GM19238 (cell line): ENCODE results near the gene ST8SIA3.
A peak's percentile ranks its signal among the peaks of the same experiment; 100 is the strongest.

Experiments
- DNase-seq: peaks from one replicate; pipeline ENCODE4 v3.0.0; 2011; ENCODE audit warnings: low spot score; ENCODE audit not compliant: insufficient read length

ST8SIA3 gene, protein sequence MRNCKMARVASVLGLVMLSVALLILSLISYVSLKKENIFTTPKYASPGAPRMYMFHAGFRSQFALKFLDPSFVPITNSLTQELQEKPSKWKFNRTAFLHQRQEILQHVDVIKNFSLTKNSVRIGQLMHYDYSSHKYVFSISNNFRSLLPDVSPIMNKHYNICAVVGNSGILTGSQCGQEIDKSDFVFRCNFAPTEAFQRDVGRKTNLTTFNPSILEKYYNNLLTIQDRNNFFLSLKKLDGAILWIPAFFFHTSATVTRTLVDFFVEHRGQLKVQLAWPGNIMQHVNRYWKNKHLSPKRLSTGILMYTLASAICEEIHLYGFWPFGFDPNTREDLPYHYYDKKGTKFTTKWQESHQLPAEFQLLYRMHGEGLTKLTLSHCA

DNA sequence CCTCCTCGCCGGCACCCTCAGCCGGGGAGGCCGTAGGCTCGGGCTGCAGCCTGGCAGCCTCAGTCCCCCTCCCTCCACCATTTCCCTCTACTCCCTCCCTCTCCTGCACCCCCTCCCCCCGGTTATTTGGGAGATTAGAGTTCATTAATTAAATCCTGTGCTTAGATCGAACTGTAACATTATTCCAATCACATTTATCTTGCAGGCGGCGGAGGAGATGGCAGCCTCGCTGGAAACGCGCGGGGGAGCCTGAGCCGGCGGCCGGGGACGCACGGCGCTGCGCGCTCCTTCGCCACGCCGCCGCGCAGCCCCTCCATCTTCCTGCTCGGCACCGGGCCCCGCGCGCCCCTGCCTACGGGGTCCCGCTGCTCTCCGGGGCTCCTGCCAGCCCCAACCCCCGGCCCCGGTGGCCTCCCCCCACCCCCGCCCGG lies at the start of gene ST8SIA3:
ST8SIA3 (plus strand) TSS at position 287 of the 431 bp plus-strand sequence. CDS start 290 bp downstream, outside the sequence.
- DNase-seq, result no peak

DNA sequence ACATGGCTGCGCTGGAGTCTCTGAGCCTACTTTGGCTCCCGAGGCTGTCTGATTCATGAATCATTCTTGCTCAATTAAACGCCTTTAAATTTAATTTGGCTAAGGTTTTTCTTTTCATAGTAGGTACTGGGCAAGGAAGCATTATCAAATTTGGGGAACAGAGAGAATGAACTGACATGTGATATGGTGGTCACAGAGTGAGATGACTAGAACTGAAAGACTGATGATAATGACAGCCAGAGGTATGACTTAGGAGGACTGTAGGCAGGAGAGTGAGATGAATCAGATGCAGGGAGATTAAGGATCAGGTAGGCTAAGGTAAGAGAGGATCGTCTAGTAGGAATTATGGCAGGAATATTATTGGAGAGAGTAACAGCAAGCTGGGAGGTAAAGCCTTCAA lies 40.9 kb upstream of the ST8SIA3 start:
- no peak for DNase-seq

DNA sequence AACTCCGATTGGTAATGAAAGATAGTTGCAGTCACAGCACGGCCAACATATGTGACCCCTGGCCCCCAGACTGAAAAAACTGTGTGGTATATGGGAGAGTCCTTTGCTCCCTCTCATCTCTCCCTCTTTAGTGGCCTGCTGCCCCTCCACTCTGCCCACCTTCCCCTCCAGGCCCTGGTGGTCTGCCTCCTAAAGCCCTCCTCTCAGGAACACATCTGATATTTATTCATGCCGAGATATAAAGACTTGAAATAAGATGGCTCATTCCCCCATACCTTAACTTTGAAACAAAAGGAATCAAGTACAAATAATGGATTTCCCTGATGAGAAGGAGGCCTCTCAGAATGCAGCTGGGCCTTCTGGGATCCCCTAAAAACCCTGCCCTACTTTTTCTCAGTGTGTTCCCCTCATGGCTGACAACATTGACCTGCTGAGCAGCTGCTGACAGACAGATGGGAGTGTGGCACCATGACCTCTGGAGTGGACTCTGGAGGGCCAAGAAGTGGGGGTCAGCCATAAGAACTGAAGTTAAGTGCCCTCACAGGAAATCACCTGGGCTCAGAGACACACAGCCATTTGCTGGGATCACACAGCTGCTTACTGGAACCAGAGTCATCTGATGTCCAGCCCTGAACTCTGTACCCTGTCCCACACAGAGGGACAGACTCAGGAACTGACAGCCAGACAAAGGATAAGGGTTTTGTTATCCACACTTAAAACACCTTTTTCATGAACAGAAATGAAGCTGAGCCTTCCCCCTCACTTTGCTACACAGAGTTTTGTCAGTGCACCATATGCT lies 39.8 kb upstream of the ST8SIA3 start:
- no peak for DNase-seq

DNA sequence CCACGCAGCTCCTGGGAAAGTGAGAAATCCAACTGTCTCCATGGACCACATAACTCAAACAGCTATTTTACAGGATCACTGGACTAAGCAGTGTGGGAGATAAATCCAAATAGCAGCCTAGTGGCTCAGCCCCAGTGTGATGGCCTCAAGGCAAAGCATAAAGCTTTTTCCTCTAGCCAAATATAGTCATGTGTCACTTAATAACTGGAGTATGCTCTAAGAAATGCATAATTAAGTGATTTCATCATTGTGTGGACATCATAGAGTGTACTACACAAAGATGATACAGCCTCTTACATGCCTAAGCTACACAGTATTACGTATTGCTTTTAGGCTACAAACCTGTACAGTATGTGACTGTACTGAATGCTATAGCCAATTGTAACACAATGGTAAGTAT lies 31.8 kb upstream of the ST8SIA3 start:
- DNase-seq, result no peak

DNA sequence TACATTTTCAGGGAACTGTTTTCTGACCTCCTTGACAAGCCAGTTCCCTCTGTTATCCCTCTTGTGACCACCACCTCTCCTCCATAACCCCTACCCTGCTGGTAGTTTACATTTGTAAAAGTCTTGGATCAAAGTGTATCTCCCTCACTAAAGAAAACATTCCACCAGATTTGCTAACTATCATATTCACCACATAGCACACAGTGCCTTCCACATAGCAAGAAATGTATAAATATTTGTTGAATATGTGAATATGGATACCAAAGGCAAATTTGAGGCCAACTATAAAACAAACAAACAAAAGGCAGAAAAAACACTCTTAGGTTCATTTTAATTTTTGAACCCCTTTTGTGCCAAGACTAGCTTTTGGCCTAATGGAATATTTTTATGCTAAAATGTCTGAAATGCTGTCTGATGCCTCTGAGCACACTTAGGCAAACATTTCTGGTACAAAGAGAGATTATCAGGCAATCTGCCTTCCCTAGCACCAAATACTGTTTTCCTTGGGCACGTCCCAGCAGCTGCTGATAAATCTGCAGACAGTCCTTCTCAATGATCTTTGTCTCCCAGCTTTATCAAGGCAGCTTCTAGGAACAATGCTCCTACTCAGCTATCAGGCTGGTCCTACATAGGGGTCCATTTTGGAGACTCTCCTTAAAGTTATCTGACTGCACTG lies 26.7 kb upstream of the ST8SIA3 start:
- DNase-seq, result no peak

DNA sequence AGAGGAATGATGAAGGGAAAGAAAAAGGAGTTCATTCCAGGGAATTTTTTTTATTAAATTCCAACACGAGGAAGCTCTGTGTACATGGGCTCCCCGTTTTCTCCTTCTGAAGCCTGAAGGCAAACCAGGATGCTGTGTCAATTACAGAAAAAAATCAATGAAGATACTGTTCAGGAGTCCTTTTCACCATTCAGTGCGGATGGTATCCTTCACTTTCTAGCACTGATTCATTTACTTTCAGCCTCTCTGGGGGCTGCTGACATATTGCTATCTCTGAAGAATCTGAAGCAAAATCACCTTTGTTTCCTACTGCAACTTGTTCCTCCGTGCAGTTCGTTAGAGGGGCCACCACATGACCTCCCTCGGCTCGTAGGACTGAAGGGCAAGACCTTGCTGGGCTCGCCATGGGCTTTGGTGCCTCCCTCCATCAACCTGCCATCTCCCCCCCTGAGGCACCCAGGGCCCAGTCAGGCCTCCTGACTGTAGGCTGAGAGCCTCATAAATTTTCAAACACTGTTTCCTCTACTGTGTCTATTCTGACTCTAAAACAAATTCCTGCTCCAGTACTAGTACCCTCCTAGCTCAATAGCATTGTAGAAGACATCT lies 25.5 kb upstream of the ST8SIA3 start:
- no peak for DNase-seq

DNA sequence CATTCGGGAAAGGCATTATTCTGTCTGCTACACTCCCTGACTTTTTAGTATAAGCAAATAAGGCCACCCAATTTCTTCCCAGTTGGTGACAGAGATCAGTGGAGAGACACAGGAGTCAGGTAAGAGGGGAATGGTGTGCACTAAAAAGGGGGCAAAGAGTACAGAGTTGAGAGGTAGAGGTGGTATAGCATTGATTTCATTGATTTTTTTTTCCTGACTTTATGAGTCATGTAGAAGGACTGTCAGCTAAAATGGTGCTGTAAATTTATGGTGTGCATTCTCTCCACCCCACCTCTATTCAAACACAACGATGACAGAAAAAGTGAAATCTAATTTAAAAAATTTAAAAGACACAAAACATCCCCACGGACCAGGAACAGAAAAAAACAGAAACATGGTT lies 23.7 kb upstream of the ST8SIA3 start:
- DNase-seq, result no peak

DNA sequence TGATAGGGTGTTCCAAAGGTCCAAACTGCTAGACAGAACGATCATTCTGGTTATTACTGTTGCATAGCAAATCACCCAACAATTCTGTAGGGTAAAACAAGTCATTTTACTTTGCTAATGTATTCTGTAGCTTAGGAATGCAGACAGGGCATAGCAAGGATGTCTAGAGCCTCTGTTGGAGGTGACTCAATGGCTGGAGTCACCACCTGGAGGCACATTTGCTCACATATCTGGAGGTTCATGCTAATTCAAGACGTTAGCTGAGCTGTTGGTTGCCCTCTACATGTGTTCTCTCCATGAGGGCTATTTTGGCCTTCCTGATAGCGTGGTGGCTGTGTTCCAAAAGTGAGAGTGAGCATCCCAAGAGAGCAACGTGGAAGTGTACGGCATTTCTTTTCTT lies 22.5 kb upstream of the ST8SIA3 start:
- no peak for DNase-seq

DNA sequence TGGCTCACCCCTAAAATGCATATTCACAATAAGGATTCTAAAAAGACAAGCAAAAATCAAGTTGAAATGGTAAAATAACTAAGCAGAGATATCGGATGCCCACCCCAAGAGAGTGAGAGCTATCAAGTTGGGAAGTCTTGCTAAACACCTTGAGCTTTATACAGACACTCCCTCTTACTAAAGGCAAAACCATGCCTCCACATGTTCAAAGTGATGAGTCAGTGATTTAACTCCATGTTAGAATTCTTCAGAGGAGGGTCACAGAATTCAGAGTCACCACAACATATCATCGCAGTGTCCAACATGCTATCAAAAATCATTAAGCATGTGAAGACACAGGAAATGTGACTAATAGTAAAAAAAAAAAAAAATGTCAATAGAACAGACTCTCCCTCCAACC lies 20.6 kb upstream of the ST8SIA3 start:
- no peak for DNase-seq

DNA sequence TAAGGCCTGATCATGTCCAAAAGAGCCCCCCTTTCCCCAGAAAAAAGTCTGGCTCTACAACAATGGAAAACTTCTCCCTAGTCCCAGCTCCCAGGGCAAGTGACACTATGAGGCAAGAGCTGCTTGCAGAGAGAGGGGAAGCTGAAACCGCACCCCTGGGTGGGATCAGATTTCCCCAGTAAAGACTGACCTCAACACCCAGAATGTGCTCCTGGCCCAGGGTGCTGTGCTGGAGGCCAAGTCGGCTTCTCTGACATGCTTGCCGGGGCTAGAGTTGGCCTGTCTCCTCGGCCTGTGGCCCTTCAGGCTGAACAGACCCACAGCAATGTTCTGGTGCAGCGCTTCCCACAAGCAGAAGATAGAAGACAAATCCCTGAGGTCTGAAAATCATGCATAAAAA lies 18.4 kb upstream of the ST8SIA3 start:
- no peak for DNase-seq

DNA sequence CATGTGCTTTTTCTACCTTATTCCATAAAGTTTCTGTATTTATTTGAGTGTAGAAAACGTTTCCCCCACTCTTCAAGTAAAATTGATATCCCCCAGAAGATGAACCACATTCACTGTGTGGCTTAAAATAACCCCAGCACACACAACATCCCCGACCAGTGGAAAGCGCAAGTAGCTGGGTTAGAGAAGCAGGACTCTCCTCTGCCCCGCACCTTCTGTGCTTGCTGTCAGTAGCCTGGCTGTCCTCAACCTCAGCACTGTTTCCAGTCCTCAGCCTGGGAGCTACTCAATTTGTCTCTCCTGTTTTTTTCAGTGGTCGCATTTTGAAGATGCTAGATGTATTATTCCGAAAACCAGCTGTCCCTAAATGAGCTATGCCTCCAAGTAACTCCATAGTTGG lies 18.0 kb upstream of the ST8SIA3 start:
- DNase-seq, result no peak

DNA sequence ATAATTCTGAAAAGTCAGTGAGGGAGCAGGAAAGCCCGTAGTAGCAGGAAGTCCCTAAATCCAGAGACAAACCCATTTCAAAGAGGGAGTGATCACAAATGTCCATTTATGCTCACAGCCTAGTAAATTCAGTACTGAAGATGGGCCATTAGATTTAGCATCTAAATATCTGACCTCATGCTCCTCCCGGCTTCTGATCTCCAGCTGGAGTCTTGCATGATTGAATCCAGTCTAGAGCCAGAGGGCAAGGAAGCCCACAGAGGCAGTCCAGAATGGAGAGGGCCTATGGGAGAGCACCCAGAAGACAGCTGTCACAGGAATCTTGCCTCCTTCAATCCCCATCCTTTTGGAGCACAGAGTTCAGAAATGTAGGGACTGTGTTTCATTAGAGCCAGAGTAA lies 16.0 kb upstream of the ST8SIA3 start:
- DNase-seq, result no peak

DNA sequence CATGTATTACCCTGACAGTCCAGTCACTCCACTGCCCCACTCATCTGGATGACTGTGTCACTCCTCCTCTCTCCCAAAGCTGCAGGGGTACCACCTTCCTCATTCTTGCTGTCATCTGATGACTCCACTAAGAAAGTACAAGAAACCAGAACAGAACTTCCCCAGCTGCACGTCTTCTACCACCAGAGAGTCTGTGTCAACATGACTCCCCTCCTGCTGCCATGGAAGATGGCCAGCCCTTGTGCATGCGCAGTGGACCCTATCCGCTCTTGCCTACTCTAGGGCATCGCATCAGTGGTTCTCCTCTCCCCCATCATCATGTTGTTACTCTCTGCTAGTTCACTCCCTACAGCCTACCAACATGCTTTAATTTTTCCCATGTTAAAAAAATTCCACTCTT lies 14.5 kb upstream of the ST8SIA3 start:
- no peak for DNase-seq

DNA sequence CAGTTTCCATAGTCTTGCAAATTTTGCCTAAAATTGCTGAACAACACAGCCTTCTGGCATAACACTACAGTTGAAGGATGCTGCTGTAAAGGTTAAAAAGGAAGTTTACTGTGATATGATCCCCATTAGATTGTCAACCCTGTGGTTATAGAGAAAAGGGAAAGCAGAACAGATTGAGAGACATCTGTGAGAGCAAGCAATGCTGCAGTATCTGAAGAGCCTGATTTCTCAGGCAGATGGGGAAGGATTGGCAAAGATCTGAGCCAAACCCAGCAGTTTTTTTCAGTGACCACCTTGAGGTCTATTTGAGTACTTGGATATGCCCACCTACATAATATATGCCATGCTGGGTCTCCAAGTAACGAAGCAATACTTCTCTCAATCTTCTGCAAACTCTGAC lies 8.5 kb upstream of the ST8SIA3 start:
- no peak for DNase-seq

DNA sequence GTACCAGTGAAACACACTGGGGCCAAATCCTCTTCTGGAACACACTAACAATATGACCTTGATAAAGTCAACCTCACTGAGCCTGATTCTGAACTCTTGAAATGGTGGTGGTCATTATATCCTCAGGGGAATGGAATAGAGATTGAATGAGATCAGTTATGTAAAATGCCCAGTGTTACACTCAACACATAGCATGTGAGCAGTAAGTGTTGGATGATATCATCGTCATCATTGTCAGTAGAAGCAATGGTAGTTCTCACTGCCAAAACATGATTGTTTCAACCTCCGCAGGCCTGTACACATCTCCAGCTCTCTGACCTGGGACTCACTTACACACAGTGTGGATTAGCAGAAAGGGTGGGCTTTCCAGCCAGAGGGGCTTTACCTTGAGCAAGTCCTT lies 5.5 kb upstream of the ST8SIA3 start:
- no peak for DNase-seq

DNA sequence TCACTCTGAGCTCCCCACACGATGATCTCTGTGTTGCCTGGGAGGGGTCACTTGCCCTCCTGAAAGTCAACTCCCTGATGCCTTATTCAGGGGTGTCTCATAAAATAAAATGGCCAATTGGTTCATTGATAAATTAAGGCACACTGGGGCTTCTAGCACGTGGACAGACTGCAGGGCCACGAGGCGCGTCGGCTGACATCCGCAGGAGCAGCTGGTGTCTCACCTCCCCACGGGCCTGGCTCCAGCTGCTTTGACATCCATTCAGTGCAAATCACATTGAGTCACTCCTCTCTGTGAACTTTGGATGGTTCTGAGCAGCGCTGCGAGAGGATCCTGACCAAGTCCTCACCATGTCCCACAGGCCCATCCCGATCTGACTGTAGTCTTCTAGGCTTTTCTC lies 4.6 kb upstream of the ST8SIA3 start:
- no peak for DNase-seq

DNA sequence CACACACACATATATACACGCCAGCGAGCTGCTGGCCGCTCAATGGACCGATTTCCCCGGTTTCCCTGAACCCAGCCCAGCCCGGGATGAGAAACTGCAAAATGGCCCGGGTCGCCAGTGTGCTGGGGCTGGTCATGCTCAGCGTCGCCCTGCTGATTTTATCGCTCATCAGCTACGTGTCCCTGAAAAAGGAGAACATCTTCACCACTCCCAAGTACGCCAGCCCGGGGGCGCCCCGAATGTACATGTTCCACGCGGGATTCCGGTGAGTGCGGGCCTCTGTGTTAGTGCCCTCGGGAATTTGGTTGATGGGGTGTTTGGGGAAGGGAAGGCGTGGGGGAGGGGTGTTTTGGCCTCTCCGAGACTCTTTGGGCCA lies 392 bp downstream of the ST8SIA3 start:
- no peak for DNase-seq

DNA sequence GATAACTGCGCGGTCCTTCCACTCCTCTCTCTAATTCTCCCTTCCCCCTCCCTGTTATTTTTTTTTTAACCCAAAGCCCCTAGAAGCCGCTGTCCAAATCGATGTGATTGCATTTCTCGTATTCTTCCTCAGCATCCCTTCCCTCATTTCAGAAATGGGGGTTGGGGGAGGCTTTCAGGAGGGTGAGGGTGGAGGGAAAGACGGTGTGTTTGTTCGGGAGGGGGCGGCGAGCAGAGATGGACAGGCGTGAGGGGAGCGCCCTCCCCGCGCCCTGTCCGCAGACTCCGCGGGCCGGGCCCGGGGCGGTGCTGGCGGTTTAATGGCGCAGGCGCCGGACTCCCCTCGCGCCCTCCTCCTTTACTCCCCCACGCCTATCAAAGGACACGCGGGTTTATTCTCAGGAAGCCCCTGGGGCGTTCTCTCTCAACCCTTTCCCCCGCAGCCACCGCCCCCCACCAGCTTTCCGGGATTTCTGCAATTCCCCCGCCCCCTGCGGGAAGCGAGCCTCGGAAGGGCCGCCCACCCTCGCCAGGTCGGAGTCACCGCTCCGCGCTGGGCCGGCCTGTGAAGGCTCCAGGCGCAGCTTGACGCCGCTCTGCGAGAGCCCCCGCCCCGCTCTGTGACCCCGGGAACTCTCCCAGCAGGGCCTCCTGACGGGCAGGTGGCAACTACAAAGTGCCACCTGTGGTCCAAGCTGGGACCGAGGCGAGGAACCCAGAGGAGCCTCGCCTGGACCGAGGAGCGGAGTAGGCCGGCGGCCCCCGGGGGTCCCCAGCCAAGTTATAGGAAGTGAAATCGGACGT lies 981 bp downstream of the ST8SIA3 start:
- DNase-seq, result no peak

DNA sequence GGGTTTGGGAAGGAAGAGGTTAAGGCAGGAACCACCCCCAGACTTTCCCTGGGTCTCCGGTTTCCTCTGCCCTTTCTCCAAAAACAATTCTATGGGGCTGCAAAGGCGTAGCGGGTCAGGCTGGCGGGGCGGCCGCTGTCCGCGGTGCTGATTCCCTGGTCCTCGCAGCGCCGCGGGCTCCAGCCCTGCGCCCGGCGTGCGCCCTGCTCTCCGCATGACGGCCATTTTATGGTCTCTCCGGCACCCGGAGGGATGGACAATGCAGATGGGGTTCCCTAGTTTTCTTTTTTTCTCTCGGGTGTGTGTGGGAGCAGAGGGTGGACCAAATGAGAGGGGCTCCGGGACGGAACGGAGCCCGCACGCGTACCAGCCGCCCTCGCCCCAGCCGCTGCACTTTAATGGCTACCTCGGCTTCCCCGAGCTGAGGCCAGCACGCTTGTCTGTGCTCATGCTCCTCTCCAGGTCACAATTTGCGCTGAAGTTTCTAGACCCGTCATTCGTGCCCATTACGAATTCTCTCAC lies 1.6 kb downstream of the ST8SIA3 start:
- DNase-seq, result peak; percentile 13

DNA sequence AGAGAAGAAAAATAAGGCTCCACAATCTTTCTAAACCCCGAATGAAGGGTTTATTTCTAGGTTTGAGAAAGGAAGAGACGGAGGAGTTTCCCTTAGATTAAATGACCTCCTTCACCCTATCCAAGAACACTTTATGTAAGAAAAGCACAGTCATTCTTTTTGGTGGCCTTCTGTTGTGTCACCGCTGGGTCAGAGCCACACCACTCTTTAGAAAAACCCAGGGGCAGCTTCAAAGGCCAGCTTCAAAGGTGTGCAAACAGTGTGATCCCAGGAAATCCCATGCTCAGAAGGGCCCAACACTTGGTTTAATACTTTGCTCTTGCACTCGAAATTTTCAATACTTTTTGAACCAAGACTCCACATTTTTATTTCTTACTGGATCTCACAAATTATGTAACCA lies 7.1 kb downstream of the ST8SIA3 start:
- no peak for DNase-seq

DNA sequence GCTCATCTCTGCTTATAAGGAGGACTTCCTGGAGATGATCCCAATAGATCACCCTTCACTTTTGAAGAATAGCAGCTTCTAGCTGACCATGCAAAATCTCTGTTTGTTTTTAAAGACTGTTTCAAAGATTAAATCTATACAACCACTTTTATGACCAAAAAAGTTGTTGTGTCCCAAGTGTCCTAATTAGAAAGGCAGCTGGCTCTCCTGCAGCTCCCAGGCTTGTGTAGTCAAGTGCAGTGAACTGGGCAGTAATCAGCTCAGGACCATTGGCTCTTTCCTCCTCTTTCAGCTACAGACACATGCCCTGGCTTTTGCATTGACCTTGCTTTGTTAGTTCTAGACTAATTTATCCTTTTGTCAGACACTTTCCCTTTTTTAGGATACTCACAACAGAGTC lies 10.4 kb downstream of the ST8SIA3 start:
- DNase-seq, result no peak
